ENCODE results near the gene ZNF354C. TPM values are rescaled to one million over a fixed set of nuclear protein-coding genes. Genes with fewer than 3 reads are reported as not detected.

The ZNF354C gene
- total and polyA plus RNA-seq, 2 of the 13 experiments (the other 11 are each of a cell fraction or from before 2014, with no cell fraction given) = 0.02 TPM; not detected in 1

GRCh38 chr5:179120421-179120861 lies 60.3 kb downstream of the ZNF354C start (continued):
- TF ChIP-seq ZNF614 (CRISPR knock-in tag; IDR thresholded peaks at IDR 0.05; ENCODE audit: borderline replicate concordance) = no peak
- no peak for TF ChIP-seq NFYB (CRISPR knock-in tag; IDR thresholded peaks at IDR 0.05)
- no peak for TF ChIP-seq TBP (CRISPR knock-in tag; IDR thresholded peaks at IDR 0.05)
- no peak for TF ChIP-seq ZNF44 (CRISPR knock-in tag; IDR thresholded peaks at IDR 0.05)
- TF ChIP-seq, protein P1, sequence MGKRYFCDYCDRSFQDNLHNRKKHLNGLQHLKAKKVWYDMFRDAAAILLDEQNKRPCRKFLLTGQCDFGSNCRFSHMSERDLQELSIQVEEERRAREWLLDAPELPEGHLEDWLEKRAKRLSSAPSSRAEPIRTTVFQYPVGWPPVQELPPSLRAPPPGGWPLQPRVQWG (CRISPR knock-in tag; IDR thresholded peaks at IDR 0.05; ENCODE audit: borderline replicate concordance, low read depth) = no peak
- TF ChIP-seq ZNF234 (CRISPR knock-in tag; conservative IDR thresholded peaks at IDR 0.05) = no peak
- no peak for TF ChIP-seq ZNF496 (CRISPR knock-in tag; IDR thresholded peaks at IDR 0.05; ENCODE audit: insufficient replicate concordance)

DNA sequence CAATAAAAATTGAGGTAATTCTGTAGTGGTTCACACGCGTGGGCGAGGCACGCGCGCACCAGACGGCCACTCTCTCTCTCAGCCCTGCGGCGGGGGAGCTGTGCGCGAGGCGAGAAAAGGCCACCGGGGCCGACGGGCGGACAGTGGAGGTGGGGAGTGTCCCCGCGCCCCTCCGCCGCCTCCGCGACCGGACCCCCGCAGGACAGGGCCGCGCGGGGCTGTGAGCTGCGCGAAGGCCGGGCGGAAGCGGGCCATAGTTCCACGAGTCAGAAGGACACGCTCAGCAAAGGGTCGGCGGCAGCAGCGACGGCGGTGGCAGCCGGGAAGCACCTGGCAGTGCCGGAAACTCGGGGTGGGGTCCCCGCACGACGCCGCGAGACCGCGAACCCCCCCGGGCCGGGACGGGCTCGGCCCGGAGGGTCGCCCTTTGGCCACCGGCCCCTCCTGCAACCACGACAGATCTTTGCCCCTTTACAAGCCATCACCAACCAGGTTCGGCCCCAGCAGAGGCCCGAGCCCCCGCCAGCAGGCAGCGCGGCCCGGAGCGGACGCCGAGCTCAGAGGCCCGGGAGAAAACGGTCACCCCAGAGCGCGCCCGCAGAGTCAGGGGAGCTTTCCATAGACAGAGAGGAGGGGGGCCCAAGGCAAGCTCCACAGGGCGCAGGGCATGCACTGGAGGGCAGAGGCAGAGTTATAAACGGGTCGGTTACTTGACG lies 60.9 kb downstream of the ZNF354C start:
- Histone ChIP-seq H4K20me1 (ENCODE audit: insufficient read depth, low read length) (no peaks in the 10 kb centered on the region), H3K79me2 (ENCODE audit: insufficient read depth, low read length) (no peaks in the 10 kb centered on the region), H3K4me1 (ENCODE audit: insufficient read depth, low read length) (no peaks in the 10 kb centered on the region), H3K4me2 (ENCODE audit: low read depth, low read length) (no peak overlapping the region), H3K36me3 (replicated peaks in 1 of 2; ENCODE audit: control insufficient read depth in 1 of 2, insufficient read depth in 2 of 2, low read length in 2 of 2) (no peaks in the 10 kb centered on the region), H3K27ac (ENCODE audit: extremely low read length, insufficient read depth, low read length) (no peak overlapping the region), H3K9me3 (ENCODE audit: low read length) (no peaks in the 10 kb centered on the region; the same call in 1 of the 2 replicates), H3K27me3 (ENCODE audit: control insufficient read depth in 1 of 2, insufficient read depth in 2 of 2, low read length in 2 of 2) (no peaks in the 10 kb centered on the region), H2AFZ (ENCODE audit: low read length) (no peak overlapping the region), H3K9ac (ENCODE audit: insufficient read depth, low read depth, low read length) (no peak overlapping the region), H3K4me3 (replicated peaks in 1 of 3; ENCODE audit: insufficient read depth in 1 of 3, low read depth in 2 of 3, low read length in 3 of 3) (no peak overlapping the region)
- DNase-seq (ENCODE audit: low spot score) (no peak), ATAC-seq (no peak), FAIRE-seq (no peak)
- in situ Hi-C loops (cut with HindIII; ENCODE audit: extremely low pct_ligation_motif_present, low pct_unique_long_range_greater_than_20kb) (no loop called here), intact Hi-C loops (cut with micrococcal nuclease; ENCODE audit: unreplicated experiment) (no loop called here)
- CTCF ChIA-PET (ENCODE audit: low intra/inter-chr PET ratio, low total read pairs) = no interaction called here
- POLR2A ChIA-PET = no interaction called here
- no TSS peak for BruUV-seq (replicated peaks)
- whole genome bisulfite sequencing (ENCODE audit: low lambda C conversion rate) = 86% methylated on average over 37 of the region's 75 CpGs
- no peak for TF ChIP-seq RAD51 (IDR thresholded peaks at IDR 0.05; ENCODE audit: borderline replicate concordance)
- TF ChIP-seq RNF219 (CRISPR knock-in tag; IDR thresholded peaks at IDR 0.05) = no peak
- no peak for TF ChIP-seq ZNF350 (CRISPR knock-in tag; IDR thresholded peaks at IDR 0.05; ENCODE audit: borderline replicate concordance, low read depth)
- TF ChIP-seq, protein P2, sequence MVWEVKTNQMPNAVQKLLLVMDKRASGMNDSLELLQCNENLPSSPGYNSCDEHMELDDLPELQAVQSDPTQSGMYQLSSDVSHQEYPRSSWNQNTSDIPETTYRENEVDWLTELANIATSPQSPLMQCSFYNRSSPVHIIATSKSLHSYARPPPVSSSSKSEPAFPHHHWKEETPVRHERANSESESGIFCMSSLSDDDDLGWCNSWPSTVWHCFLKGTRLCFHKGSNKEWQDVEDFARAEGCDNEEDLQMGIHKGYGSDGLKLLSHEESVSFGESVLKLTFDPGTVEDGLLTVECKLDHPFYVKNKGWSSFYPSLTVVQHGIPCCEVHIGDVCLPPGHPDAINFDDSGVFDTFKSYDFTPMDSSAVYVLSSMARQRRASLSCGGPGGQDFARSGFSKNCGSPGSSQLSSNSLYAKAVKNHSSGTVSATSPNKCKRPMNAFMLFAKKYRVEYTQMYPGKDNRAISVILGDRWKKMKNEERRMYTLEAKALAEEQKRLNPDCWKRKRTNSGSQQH (CRISPR knock-in tag; IDR thresholded peaks at IDR 0.05; ENCODE audit: low read depth) = no peak
- TF ChIP-seq ERF (CRISPR knock-in tag; IDR thresholded peaks at IDR 0.05) = no peak
- TF ChIP-seq ARHGAP35 (CRISPR knock-in tag; IDR thresholded peaks at IDR 0.05; ENCODE audit: borderline replicate concordance) = no peak
- TF ChIP-seq ZNF549 (CRISPR knock-in tag; IDR thresholded peaks at IDR 0.05) = no peak
- TF ChIP-seq ZNF33B (CRISPR knock-in tag; IDR thresholded peaks at IDR 0.05) = no peak
- TF ChIP-seq ZNF460 (CRISPR knock-in tag; IDR thresholded peaks at IDR 0.05; ENCODE audit: borderline replicate concordance) = no peak
- no peak for TF ChIP-seq FOXO4 (CRISPR knock-in tag; conservative IDR thresholded peaks at IDR 0.05)

All from HepG2 (cell line).